H1 (cell line): ENCODE data around the gene KIF1C. TPM values are rescaled to one million over a fixed set of nuclear protein-coding genes. Genes with fewer than 3 reads are reported as not detected.

Experiments used
- RAD21 ChIP-seq, 2 experiments: IDR thresholded peaks in 1 of 2; conservative IDR thresholded peaks in 1 of 2; 2 replicates each; pipeline ENCODE4 v1.6.1; 2011; ENCODE audit warnings: low read depth in 2 of 2, low read length in 2 of 2, improper control_type of control experiment in 1 of 2, inconsistent platforms in 1 of 2, mild to moderate bottlenecking in 1 of 2, moderate library complexity in 1 of 2
- SIN3A ChIP-seq, 2 experiments: IDR thresholded peaks in 1 of 2; conservative IDR thresholded peaks in 1 of 2; 2 replicates each; pipeline ENCODE4 v1.6.1; 2011 to 2012; ENCODE audit warnings: low read length in 2 of 2, improper control_type of control experiment in 1 of 2, low read depth in 1 of 2, mild to moderate bottlenecking in 1 of 2
- SRF ChIP-seq: IDR thresholded peaks from 2 replicates; pipeline ENCODE4 v1.6.1; 2011; ENCODE audit warnings: mild to moderate bottlenecking, low read depth, low read length, moderate library complexity
- polyA plus RNA-seq, 7 experiments: library from polyadenylated mRNA; depleted of rRNA in 3 of 7; stranded (reverse) in 5 of 7; unstranded in 2 of 7; fragments of >200 nt in 5 of 7; fragments of 200-250 nt in 2 of 7; gene quantifications; 1 replicate in 5 of 7; 2 replicates in 1 of 7; 4 replicates in 1 of 7; pipeline versions ENCODE4 v1.2.1 to v1.2.3, GENCODE V29; 2011 to 2013; ENCODE audit warnings: missing spikeins in 2 of 7, mixed read lengths in 2 of 7
- total RNA-seq: library from RNA; stranded (reverse); fragmentation: NEBNext Ultra II Directional; extraction: Animal tissue kit (Norgen Biotek cat#: 25700); gene quantifications from 2 replicates; pipeline ENCODE4 v1.2.1, GENCODE V29; 2021

KIF1C gene
- total and polyA plus RNA-seq, 2 of the 8 experiments (the other 6 are each of a cell fraction or from before 2014, with no cell fraction given): 14.3 to 114 TPM

GRCh38 chr17:4980644-4981216 is 17.0 kb upstream of the KIF1C start (continued):
- TF ChIP-seq SIN3A (conservative IDR thresholded peaks at IDR 0.05 in 1 of 2, IDR thresholded peaks at IDR 0.05 in 1 of 2; ENCODE audit: low read depth in 1 of 2, low read length in 2 of 2) (0 out of 4 replicates have a peak, but pooled peaks of 1 of the 2 experiments have one; percentile 18), RAD21 (IDR thresholded peaks at IDR 0.05 in 1 of 2, conservative IDR thresholded peaks at IDR 0.05 in 1 of 2; ENCODE audit: low read depth in 2 of 2, low read length in 2 of 2) (peak; percentile 61 to 69), SRF (0 out of 2 replicates have a peak, but pooled peaks have one; percentile 9)
